ENCODE results near the gene ARMC6. TPM values are rescaled to one million over a fixed set of nuclear protein-coding genes. Genes with fewer than 3 reads are reported as not detected.

Gene ARMC6
- total RNA-seq, 4 donors from 2014 or later, result 28.3 to 32.0 (median 28.7) TPM

DNA sequence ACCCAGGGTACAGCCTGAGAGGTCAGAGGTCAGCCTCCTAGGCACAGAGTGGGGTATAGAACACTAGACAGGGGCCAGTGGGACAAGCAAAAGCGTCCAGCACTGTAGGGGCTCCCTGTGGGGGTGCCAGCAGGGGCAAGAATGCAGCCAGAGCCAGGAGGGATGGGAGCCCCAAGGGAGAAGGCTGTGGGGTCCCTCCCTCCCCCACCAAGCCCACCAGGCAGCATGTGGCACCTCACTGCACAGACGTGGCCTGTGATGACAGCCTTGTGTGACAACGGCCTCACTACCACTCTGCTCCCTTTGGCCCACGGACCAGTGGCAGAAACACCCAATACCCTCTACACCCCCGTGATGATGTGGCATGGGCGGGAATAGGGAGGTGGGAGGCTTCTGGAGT is 10.1 kb downstream of the ARMC6 start:
- Histone ChIP-seq H3K4me1 (peaks cover 0 to 12% (median 4%) of the 10 kb centered on the region in 3 donors), H3K27ac (no peak overlapping the region), H3K27me3 (no peaks in the 10 kb centered on the region), H3K36me3 (peaks cover 0 to 65% (median 13%) of the 10 kb centered on the region in 3 donors), H3K9me3 (no peaks in the 10 kb centered on the region), H3K4me3 (no peak overlapping the region)
- no peak for DNase-seq
- TF ChIP-seq POLR2A (IDR thresholded peaks at IDR 0.05), result no peak
- TF ChIP-seq, protein P1, sequence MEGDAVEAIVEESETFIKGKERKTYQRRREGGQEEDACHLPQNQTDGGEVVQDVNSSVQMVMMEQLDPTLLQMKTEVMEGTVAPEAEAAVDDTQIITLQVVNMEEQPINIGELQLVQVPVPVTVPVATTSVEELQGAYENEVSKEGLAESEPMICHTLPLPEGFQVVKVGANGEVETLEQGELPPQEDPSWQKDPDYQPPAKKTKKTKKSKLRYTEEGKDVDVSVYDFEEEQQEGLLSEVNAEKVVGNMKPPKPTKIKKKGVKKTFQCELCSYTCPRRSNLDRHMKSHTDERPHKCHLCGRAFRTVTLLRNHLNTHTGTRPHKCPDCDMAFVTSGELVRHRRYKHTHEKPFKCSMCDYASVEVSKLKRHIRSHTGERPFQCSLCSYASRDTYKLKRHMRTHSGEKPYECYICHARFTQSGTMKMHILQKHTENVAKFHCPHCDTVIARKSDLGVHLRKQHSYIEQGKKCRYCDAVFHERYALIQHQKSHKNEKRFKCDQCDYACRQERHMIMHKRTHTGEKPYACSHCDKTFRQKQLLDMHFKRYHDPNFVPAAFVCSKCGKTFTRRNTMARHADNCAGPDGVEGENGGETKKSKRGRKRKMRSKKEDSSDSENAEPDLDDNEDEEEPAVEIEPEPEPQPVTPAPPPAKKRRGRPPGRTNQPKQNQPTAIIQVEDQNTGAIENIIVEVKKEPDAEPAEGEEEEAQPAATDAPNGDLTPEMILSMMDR (IDR thresholded peaks at IDR 0.05), result no peak
- WGBS, 2 donors, result 95 to 100% methylated on average over 3 to 4 of the region's 6 CpGs
- intact Hi-C loops (cut with DNase I), result no loop called here

DNA sequence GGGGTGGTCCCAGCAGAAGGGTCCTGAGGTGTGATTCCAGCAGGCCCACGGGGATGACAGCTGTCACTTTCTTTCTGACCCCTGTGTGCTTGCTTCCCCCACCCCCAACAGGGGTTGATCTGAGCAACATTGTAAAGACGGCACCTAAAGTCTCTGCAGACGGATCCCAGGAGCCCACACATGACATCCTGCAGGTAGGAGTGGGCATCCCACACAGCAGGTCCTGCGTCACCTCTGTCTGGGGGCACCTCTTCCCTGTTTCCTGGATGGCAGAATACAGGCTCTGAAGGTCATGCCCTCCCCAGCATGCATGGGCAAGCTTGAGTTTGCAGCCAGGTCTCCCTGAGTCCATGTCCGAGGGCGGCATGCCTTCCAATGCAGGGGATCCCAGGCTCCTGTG is 10.5 kb downstream of the ARMC6 start:
- intact Hi-C loops (cut with DNase I), result no loop called here
- DNase-seq, result no peak
- H3K27me3 ChIP-seq, result no peaks in the 10 kb centered on the region
- peaks cover 0 to 64% (median 13%) of the 10 kb centered on the region in 3 donors for H3K36me3 ChIP-seq
- H3K4me3 ChIP-seq, result no peak overlapping the region
- TF ChIP-seq, protein P1 (IDR thresholded peaks at IDR 0.05), result no peak
- 88 to 100% methylated on average over 2 to 3 of the region's 6 CpGs for WGBS, 2 donors
- H3K27ac ChIP-seq, result no peak overlapping the region
- H3K4me1 ChIP-seq, result peaks cover 0 to 12% (median 4%) of the 10 kb centered on the region in 3 donors
- no peaks in the 10 kb centered on the region for H3K9me3 ChIP-seq

DNA sequence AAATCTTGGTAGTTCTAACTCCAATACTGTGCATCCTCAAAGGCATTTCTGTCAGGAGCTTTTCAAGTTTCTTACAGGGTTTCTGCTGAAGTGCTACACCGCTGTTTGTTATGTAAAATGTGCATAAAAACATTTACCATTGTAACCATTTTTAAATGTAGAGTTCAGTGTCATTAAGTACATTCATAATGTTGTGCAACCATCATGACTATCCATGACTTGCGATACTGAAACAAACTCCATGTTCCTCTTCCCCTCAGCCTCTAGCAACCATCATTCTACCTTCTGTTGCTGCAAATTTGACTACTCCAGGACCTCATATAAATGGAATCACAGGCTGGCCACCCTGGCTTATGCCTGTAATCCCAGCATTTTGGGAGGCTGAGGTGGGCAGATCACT is 16.0 kb downstream of the ARMC6 start:
- intact Hi-C loops (cut with DNase I), result no loop called here
- no peak for DNase-seq
- Histone ChIP-seq H3K27me3 (no peaks in the 10 kb centered on the region), H3K9me3 (no peaks in the 10 kb centered on the region), H3K27ac (no peak overlapping the region), H3K36me3 (peaks cover 14 to 96% (median 15%) of the 10 kb centered on the region in 3 donors), H3K4me3 (no peak overlapping the region), H3K4me1 (no peaks in the 10 kb centered on the region)
- 91 to 94% methylated on average over 2 of the region's 2 CpGs for WGBS, 2 donors
- no peak for TF ChIP-seq POLR2A (IDR thresholded peaks at IDR 0.05)
- TF ChIP-seq, protein P1 (IDR thresholded peaks at IDR 0.05), result no peak

DNA sequence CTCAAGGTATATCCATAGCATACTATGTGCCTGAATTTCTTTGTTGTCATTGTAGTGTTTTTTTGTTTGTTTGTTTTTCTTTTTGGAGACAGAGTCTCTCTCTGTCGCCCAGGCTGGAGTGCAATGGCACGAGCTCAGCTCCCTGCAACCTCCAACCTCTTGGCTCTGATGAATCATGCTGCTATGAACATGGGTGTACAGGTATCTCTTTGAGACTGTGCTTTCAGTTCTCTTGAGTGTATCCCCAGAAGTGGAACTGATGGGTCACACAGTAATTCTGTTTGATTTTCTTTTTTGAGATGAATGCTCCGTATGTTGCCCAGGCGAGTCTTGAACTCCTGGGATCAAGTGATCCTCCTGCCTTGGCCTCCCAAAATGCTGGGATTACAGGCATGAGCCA is 16.7 kb downstream of the ARMC6 start:
- no peak for DNase-seq
- no peaks in the 10 kb centered on the region for H3K4me1 ChIP-seq
- H3K9me3 ChIP-seq, result no peaks in the 10 kb centered on the region
- no peak overlapping the region for H3K27ac ChIP-seq
- no peaks in the 10 kb centered on the region for H3K27me3 ChIP-seq
- no peak overlapping the region for H3K4me3 ChIP-seq
- 81 to 82% methylated on average over 4 of the region's 4 CpGs for WGBS, 2 donors
- TF ChIP-seq POLR2A (IDR thresholded peaks at IDR 0.05), result no peak
- TF ChIP-seq, protein P1 (IDR thresholded peaks at IDR 0.05), result no peak
- intact Hi-C loops (cut with DNase I), result no loop called here
- peaks cover 16 to 96% (median 21%) of the 10 kb centered on the region in 3 donors for H3K36me3 ChIP-seq

DNA sequence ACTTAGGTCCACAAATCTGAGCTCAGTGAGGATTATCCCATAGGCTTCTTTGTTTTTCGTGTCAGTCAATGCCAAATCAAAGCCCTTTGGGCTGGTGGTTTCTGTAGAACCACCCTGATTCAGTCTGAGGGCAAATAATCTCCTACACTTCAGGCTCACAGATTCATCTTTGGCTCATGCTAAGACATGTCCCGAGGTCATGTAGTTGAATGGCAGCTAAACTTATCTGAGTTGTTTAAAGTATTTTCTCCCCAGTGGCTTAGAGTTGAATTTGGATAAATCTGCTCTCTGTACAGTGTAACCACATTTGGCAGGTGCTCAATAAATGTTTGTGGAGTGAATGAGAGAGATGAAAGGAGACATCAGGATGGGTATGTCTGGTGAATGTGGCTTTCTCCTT is 17.3 kb downstream of the ARMC6 start:
- intact Hi-C loops (cut with DNase I), result no loop called here
- Histone ChIP-seq H3K4me1 (no peaks in the 10 kb centered on the region), H3K4me3 (no peak overlapping the region), H3K9me3 (no peaks in the 10 kb centered on the region), H3K36me3 (peaks cover 21 to 98% (median 21%) of the 10 kb centered on the region in 3 donors), H3K27me3 (no peaks in the 10 kb centered on the region), H3K27ac (no peak overlapping the region)
- 31 to 38% methylated on average over 2 of the region's 2 CpGs for WGBS, 2 donors
- no peak for DNase-seq
- TF ChIP-seq, protein P1 (IDR thresholded peaks at IDR 0.05), result no peak
- no peak for TF ChIP-seq POLR2A (IDR thresholded peaks at IDR 0.05)
